PC-3 (cell line): ENCODE data around the gene RPL29.

Source experiments
- EZH2 ChIP-seq: fragments of 300-600 bp; sonication (generic); IDR thresholded peaks from one replicate; pipeline ENCODE4 v1.6.1; 2017; ENCODE audit warnings: antibody characterized with exemption, mild to moderate bottlenecking, low read length; ENCODE audit not compliant: unreplicated experiment
- EZH2phosphoT487 ChIP-seq: fragments of 300-600 bp; sonication (generic); IDR thresholded peaks from 2 replicates; pipeline ENCODE4 v1.6.1; 2018; ENCODE audit warnings: mild to moderate bottlenecking, antibody characterized with exemption, low read length, borderline replicate concordance
- TF ChIP-seq, protein P1 (sequence below): fragments of 300-600 bp; sonication (generic); conservative IDR thresholded peaks from 2 replicates; pipeline ENCODE4 v1.5.1; 2017; ENCODE audit warnings: antibody characterized with exemption, low read depth, mild to moderate bottlenecking, low read length

DNA sequence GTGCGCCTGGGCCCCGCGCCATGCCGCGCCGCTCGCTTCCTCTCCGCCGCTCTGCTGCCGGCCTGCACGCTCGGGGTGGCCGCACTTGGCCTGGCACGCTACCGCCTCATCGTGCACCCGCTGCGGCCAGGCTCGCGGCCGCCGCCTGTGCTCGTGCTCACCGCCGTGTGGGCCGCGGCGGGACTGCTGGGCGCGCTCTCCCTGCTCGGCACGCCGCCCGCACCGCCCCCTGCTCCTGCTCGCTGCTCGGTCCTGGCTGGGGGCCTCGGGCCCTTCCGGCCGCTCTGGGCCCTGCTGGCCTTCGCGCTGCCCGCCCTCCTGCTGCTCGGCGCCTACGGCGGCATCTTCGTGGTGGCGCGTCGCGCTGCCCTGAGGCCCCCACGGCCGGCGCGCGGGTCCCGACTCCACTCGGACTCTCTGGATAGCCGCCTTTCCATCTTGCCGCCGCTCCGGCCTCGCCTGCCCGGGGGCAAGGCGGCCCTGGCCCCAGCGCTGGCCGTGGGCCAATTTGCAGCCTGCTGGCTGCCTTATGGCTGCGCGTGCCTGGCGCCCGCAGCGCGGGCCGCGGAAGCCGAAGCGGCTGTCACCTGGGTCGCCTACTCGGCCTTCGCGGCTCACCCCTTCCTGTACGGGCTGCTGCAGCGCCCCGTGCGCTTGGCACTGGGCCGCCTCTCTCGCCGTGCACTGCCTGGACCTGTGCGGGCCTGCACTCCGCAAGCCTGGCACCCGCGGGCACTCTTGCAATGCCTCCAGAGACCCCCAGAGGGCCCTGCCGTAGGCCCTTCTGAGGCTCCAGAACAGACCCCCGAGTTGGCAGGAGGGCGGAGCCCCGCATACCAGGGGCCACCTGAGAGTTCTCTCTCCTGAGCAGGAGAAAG lies 39.6 kb downstream of the RPL29 start:
- TF ChIP-seq, protein P1, sequence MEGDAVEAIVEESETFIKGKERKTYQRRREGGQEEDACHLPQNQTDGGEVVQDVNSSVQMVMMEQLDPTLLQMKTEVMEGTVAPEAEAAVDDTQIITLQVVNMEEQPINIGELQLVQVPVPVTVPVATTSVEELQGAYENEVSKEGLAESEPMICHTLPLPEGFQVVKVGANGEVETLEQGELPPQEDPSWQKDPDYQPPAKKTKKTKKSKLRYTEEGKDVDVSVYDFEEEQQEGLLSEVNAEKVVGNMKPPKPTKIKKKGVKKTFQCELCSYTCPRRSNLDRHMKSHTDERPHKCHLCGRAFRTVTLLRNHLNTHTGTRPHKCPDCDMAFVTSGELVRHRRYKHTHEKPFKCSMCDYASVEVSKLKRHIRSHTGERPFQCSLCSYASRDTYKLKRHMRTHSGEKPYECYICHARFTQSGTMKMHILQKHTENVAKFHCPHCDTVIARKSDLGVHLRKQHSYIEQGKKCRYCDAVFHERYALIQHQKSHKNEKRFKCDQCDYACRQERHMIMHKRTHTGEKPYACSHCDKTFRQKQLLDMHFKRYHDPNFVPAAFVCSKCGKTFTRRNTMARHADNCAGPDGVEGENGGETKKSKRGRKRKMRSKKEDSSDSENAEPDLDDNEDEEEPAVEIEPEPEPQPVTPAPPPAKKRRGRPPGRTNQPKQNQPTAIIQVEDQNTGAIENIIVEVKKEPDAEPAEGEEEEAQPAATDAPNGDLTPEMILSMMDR, result no peak; the same call in 1 of the 2 replicates
- TF ChIP-seq EZH2, result no peak
- no peak for TF ChIP-seq EZH2phosphoT487
